ENCODE data around the gene MGAT2.
"Not testable (repeated sequence)": the region's sequence is repeated elsewhere in the genome, so short reads cannot be mapped to it uniquely, and the experiment has no call there.

MGAT2 gene

GRCh38 chr14:49612251-49612650 lies 8.3 kb upstream of the MGAT2 start:
- DNase-seq (ENCODE audit: low read depth, low spot score), result no peak

DNA sequence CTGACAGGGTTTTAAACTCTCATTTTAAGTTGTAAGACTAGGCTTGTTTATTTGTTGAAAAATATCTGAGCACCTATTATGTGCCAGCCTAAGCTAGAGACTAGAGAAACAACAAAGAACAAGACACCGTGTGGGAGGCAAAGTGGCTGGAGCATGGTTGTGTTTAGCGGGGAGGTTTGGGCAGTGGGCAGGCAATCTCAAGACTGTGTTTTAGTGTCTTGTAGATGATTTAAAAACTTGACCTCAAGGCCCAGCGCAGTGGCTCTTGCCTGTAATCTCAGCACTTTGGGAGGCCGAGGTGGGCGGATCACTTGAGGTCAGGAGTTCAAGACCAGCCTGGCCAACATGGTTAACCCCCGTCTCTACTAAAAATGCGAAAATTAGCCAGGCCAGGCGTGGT lies 7.9 kb upstream of the MGAT2 start:
- no peak for DNase-seq (ENCODE audit: low read depth, low spot score)

DNA sequence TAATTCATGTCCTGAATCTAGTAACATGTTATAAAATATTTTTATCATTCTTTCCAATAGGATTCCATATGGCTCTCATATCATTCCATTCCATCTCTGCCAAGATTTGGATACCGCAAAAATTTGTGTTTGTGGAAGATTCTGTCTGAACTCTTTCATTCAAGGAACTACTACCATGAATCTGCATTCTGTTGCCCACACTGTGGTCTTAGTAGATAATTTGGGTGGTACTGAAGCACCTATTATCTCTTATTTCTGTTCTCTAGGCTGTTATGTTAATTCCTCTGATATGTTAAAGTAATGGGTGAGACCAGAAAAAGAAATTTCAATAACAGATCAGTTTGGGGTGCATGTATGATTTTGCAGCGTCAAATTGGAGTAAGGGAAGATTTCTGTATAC lies 6.4 kb upstream of the MGAT2 start:
- DNase-seq (ENCODE audit: low read depth, low spot score), result no peak

DNA sequence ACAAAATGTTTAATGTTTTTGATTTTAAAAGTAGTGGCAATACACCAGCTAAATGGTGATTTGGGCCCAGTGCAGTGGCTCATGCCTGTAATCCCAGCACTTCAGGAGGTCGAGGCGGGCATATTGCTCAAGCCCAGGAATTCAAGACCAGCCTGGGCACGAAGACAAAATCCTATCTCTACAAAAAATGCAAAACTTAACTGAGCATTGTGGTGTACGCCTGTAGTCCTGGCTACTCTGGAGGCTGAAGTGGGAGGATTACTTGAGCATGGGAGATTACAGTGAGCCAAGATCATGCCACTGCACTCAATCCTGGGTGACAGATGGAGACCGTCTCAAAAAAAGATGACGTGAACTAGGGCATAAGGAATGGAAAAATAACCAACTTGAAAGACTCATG lies 4.8 kb upstream of the MGAT2 start:
- no peak for DNase-seq (ENCODE audit: low read depth, low spot score)

- DNase-seq (ENCODE audit: low read depth, low spot score), result no peak
Measured at GRCh38 chr14:49617852-49618519, 2.6 kb upstream of the MGAT2 start.

DNA sequence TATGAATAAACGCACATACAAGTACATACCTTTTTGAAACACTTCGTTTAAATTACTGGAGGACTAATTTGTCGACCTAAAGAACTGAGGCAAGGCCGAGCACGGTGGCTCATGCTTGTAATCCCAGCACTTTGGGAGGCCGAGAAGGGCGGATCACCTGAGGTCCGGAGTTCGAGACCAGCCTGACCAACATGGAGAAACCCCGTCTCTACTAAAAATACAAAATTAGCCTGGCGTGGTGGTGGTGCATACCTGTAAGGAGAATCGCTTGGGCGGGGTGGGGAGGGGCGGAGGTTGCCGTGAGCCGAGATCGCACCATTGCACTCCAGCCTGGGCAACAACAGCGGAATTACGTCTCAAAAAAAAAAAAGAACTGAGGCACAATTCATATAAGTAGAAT lies 1.3 kb upstream of the MGAT2 start:
- not testable (repeated sequence) for DNase-seq (ENCODE audit: low read depth, low spot score)

- DNase-seq (ENCODE audit: low read depth, low spot score), result no peak
Measured at GRCh38 chr14:49619730-49620129, 869 bp upstream of the MGAT2 start.

GRCh38 chr14:49621114-49621881 lies 699 bp downstream of the MGAT2 start:
- DNase-seq (ENCODE audit: low read depth, low spot score), result peak; percentile 36

DNA sequence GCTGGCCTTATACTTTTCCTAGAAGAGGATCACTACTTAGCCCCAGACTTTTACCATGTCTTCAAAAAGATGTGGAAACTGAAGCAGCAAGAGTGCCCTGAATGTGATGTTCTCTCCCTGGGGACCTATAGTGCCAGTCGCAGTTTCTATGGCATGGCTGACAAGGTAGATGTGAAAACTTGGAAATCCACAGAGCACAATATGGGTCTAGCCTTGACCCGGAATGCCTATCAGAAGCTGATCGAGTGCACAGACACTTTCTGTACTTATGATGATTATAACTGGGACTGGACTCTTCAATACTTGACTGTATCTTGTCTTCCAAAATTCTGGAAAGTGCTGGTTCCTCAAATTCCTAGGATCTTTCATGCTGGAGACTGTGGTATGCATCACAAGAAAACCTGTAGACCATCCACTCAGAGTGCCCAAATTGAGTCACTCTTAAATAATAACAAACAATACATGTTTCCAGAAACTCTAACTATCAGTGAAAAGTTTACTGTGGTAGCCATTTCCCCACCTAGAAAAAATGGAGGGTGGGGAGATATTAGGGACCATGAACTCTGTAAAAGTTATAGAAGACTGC lies 1.5 kb downstream of the MGAT2 start:
- no peak for DNase-seq (ENCODE audit: low read depth, low spot score)

DNA sequence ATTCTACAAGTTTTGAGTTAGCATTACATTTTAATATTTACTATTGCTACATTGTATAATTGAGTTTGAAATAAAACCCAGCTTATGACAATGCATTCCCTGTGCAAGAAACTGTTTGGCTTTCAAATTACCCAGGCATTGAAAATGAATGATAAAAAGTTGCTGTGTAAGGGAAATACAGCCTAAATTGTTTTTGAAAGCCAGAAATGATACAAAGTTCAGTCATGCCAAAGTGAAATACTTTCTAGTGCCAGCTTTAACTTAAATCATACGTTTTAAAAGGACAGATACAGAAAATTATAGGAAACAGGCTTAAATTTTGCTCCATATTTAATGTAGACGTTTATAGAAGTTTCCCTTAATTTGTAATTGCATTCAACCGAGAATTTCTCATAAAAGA lies 2.8 kb downstream of the MGAT2 start:
- DNase-seq (ENCODE audit: low read depth, low spot score), result no peak

DNA sequence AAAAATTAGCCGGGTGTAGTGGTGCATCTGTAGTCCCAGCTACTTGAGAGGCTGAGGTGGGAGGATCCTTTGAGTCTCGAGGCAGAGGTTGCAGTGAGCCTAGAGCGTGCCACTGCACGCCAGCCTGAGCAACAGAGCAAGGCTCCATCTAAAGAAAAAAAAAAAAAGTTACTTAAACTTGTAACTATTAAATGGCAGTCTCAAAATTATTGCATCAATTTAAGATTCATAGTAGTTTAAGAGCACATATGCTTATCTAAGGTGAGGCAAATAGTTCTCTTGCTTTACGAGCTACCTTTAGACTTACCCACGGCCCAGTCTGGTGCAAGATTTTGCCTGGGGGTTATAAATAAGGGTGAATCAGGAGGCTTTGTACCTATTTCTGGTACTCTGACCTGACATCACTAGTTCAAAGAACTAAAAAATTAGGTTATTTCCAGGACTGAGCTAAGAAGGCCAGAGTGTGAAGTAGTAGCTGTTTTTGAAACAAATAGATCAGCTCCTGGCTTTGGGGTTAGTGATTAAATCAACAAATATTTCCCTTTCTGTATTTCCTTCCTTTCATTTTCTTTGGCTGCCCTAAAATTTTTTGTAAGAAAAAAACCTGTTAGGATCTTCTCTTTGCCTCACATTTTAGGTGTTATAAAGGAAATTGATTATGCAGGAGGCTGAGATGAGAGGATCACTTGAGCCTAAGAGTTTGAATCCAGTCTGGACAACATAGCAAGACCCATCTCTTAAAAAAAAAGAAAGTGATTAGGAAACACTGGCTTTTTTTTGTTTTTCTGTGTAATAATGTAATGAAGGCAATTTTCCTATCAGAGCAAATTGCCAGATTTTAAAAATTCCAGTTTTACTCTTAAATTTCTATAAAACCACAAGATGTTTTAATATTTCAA lies 3.6 kb downstream of the MGAT2 start:
- DNase-seq (ENCODE audit: low read depth, low spot score), result no peak

DNA sequence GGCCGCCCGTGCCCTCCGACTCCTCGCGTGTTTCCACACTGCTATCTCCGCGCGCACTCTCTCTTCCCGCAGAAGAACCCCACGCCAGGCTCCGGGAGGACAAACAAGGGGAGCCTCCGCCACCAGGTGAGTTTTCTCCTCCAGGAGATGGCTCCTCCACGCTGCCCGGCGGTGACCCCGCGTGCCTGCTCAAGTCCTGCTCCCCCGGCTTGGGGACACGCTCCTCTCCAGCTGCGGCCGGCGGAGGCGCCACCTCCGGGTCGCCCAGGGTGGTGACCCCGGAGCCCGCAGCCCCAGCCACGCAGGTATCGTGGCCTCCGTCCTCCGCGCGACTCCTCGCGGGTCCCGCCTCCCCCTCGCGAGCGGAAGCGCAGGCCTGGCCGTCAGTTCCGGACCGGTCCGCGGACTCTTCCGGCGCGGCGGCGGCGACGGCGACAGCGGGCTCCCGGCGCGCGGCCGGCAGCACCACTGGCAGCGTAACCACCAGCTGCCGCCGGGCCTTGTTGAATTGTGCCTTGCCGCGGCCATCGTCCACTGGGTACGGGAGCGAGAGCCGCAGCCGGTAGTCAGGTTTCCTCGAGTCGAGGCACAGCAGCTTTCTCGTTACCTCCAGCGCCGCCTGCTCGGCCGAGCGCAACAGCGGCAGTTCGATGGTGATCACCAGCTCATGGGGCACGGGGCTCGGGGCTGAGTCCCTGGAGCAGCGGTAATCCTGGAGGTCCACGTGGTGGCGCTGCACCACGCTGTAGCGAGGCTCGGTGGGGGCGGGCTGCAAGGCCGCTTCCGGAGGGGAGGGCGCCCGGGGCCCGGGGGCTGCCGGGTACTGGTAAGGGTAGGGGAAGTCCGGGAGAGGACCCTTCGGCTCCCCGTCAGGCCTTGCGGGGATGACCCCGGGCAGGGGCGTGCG lies 13.3 kb downstream of the MGAT2 start:
- DNase-seq (ENCODE audit: low read depth, low spot score), result peak; percentile 85

DNA sequence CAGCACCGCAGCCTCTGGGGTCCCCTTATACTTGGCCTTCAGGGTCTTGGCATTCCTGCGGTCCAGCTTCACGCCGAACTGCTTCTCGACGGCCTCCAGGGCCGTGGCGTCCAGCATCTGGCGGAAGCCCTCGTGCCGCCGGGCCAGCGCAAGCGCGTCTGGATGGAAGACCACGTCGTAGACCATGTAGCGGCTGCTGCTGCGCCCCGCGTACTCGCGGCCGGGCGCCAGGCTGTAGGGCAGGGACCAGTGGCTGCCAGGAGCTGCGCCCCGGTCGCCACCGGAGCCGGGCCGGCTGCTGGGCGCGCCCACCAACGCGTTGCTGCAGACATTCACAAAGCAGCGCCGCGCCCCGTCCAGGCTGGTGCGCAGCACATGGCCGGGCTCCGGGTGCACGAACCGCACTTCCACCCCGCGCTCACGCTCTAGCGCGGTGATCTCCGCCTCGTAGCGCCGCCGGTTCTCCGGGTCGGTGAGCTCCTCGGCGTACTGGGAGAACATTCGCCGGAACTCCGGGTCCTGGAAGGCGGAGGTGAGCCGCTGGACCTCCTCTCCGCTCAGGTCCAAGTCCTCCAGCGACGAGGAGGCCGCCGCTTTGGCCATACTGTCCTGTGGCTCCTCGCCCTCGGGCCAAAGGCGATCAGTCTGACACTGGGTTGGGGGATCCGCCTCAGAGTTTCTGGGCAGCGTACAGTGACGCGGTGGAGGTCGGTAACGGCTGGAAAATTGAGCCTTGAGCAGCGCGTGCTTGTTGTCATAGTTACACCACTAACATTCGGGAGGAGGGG lies 14.1 kb downstream of the MGAT2 start, which contains the start of gene DNAAF2:
DNAAF2 (minus strand) TSS at position 698 of the 788 bp plus-strand sequence; CDS start at position 603, 95 bp downstream.
- DNase-seq (ENCODE audit: low read depth, low spot score), result peak; percentile 37

DNA sequence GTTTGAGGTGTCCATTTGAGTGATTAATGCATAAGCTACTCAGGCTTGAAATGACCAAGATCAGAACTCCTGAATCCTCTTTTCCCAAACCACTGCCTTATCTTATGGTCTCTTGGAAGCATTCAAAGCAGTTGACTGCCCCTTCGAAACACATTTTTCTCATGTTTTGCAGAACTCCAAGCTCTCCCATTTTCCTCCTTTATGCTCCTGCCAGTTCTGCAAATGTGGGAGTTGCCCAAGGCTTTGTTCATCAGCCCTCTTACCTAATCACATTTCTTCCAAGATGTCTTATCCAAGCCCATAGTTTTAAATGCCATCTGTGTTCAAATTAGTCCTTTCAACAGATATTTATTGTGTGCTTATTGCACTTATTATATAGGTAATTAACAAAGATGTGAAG lies 16.3 kb downstream of the MGAT2 start:
- no peak for DNase-seq (ENCODE audit: low read depth, low spot score)

DNA sequence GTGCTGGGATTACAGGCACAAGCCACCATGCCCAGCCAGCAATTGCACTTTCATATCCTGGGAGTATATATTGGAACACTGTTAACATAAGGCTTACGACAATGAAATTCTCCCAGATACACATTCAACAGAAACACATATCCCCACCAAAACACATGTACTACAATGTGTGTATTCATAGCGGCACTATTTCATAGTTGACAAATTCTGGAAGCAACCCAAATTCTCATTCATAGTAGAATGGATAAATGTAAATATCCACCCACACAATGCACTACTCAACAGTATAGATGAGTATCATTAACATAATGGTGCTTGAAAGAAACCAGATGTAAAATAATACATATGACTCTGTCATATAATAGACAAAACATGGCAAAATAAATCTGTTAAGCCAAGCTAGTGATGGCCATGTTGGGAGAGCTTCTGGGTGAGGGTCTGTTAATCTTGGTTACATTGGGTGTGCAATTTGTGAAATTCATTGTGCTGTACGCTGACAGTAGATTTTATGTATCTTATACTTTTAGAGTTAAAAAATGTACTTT lies 17.0 kb downstream of the MGAT2 start:
- no peak for DNase-seq (ENCODE audit: low read depth, low spot score)

- DNase-seq (ENCODE audit: low read depth, low spot score), result no peak
Measured at GRCh38 chr14:49640540-49641417, 20.2 kb downstream of the MGAT2 start.

GRCh38 chr14:49641697-49642129 lies 21.1 kb downstream of the MGAT2 start:
- no peak for DNase-seq (ENCODE audit: low read depth, low spot score)

DNA sequence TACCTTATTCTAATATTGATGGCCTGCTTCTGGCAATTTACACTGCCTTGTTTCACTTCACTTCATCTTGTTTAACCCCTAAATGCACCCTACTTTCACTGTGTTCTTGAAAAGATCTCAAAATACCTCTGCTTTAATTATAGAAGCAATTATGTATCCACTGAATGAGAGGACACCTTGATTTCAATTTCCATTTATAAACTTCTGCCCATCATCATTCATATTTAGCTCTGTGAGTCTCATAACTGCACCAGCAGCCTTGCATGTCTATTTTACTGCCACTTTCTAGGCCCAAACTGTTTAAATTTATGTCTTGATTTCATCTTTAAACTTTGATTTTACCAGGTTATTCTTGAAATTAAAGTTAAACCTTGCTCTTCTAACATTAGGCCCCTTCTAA lies 21.6 kb downstream of the MGAT2 start:
- DNase-seq (ENCODE audit: low read depth, low spot score), result no peak

GRCh38 chr14:49653508-49653907 lies 32.9 kb downstream of the MGAT2 start:
- DNase-seq (ENCODE audit: low read depth, low spot score), result no peak
